Right atrium auricular region (tissue), 2 donors: ENCODE results near the gene MCRS1. TPM values are rescaled to one million over a fixed set of nuclear protein-coding genes. Genes with fewer than 3 reads are reported as not detected.

ENCODE experiments used
- DNase-seq: peaks from one replicate; pipeline ENCODE4 v3.0.0-alpha.2; 2019; ENCODE audit warnings: low spot score
- H3K27ac ChIP-seq, 2 donors: fragments of 200-600 bp; sonication (generic); 1 replicate in 1 of 2; 2 replicates in 1 of 2; pipeline ENCODE4 v1.5.1; 2016 to 2019
- H3K27me3 ChIP-seq, 2 donors: fragments of 200-600 bp; sonication (generic); one replicate each; pipeline versions ENCODE4 v1.5.1 to v1.6.0; 2017 to 2019
- H3K36me3 ChIP-seq: fragments of 200-600 bp; sonication (generic); one replicate; pipeline ENCODE4 v1.5.1; 2016
- H3K4me1 ChIP-seq, 2 donors: fragments of 200-600 bp; sonication (generic); one replicate each; pipeline versions ENCODE4 v1.5.1 to v1.6.0; 2017 to 2019
- H3K4me3 ChIP-seq, 2 donors: fragments of 200-600 bp; sonication (generic); 1 replicate in 1 of 2; 2 replicates in 1 of 2; pipeline ENCODE4 v1.5.1; 2017 to 2019; ENCODE audit warnings: mild to moderate bottlenecking in 1 of 2, moderate library complexity in 1 of 2
- H3K9me3 ChIP-seq, 2 donors: fragments of 200-600 bp; sonication (generic); one replicate each; pipeline ENCODE4 v1.5.1; 2019
- CTCF ChIP-seq, 2 donors: fragments of 200-600 bp; sonication (generic); IDR thresholded peaks; one replicate each; pipeline ENCODE4 v1.5.1; 2019; ENCODE audit warnings: antibody characterized with exemption in 2 of 2
- total RNA-seq, 2 donors: library from RNA; depleted of rRNA; stranded (reverse); fragments of >200 nt; gene quantifications; one replicate each; pipeline ENCODE4 v1.1.0, GENCODE V29; 2016

The MCRS1 gene
- total RNA-seq, 2 donors from 2014 or later, result 81.8 to 82.8 TPM

DNA sequence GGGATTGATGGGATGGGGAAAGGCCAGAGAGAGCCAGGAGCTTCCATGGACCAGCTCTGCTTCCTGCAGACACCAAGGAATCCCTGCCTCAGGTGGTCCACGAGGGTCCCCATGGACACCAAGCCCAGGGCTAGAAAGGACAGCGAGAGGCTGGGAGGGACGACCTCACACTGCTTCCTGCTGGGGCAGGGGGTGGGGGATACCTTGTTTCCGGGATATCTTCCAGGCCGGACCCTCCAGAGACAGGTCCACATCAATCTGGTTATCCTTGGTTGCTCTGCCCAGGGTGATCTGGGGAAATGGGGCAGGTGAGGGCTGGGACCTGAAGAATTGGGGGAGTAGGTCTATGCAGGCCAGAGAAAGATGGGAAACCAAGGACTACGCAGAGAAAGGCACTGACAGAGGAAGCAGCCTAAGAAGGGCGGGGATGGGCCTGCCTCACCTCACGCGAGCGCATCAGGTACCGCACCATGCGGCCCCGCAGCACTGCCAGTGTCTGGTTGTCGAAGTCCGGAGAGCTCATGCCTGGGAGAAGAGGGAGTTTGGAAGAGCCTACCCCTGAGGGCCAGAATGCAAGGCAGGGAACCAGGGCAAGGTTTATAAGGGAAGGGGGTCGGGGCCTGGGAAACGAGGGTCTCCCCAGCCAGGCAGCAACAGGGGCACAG is 8.8 kb downstream of the MCRS1 start:
- no peak overlapping the region for H3K27ac ChIP-seq
- H3K4me1 ChIP-seq, result peaks cover 0 to 5% of the 10 kb centered on the region in 2 donors
- H3K36me3 ChIP-seq, result peaks cover 81% of the 10 kb centered on the region

GRCh38 chr12:49558526-49558925 is 9.4 kb downstream of the MCRS1 start:
- H3K9me3 ChIP-seq, result no peaks in the 10 kb centered on the region
- no peak for DNase-seq
- H3K4me1 ChIP-seq, result no peaks in the 10 kb centered on the region
- no peak for TF ChIP-seq CTCF (IDR thresholded peaks at IDR 0.05)
- no peaks in the 10 kb centered on the region for H3K27me3 ChIP-seq
- peaks cover 74% of the 10 kb centered on the region for H3K36me3 ChIP-seq
- no peak overlapping the region for H3K4me3 ChIP-seq
- no peak overlapping the region for H3K27ac ChIP-seq

More for the DNA sequence above, 8.8 kb downstream of the MCRS1 start:
- Histone ChIP-seq H3K9me3 (no peaks in the 10 kb centered on the region), H3K4me3 (no peak overlapping the region), H3K27me3 (no peaks in the 10 kb centered on the region)
- no peak for TF ChIP-seq CTCF (IDR thresholded peaks at IDR 0.05)
- no peak for DNase-seq

- H3K27ac ChIP-seq, result no peak overlapping the region
Measured at GRCh38 chr12:49557917-49558215, 10.1 kb downstream of the MCRS1 start.

DNA sequence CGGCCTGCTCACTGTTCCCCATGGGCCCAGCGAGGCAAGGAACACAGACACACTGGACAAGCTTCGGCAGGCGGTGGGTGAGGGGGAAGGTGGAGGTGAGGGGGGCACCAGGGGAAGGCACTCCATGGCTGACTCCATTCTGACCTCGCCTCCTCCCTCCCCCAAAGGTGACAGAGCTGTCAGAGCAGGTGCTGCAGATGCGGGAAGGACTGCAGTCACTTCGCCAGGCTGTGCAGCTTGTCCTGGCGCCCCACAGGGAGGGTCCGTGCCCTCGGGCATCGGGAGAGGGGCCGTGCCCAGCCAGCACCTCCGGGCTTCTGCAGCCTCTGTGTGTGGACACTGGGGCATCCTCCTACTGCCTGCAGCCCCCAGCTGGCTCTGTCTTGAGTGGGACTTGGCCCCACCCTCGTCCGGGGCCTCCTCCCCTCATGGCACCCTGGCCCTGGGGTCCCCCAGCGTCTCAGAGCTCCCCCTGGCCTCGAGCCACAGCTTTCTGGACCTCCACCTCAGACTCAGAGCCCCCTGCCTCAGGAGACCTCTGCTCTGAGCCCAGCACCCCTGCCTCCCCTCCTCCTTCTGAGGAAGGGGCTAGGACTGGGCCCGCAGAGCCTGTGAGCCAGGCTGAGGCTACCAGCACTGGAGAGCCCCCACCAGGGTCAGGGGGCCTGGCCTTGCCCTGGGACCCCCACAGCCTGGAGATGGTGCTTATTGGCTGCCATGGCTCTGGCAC is 10.6 kb downstream of the MCRS1 start:
- H3K9me3 ChIP-seq, result no peaks in the 10 kb centered on the region
- DNase-seq, result no peak
- no peak overlapping the region for H3K27ac ChIP-seq
- H3K27me3 ChIP-seq, result no peaks in the 10 kb centered on the region
- peaks cover 63% of the 10 kb centered on the region for H3K36me3 ChIP-seq
- no peak for TF ChIP-seq CTCF (IDR thresholded peaks at IDR 0.05)
- H3K4me1 ChIP-seq, result peaks cover 0 to 2% of the 10 kb centered on the region in 2 donors
- H3K4me3 ChIP-seq, result no peak overlapping the region

More at GRCh38 chr12:49557917-49558215, 10.1 kb downstream of the MCRS1 start:
- no peaks in the 10 kb centered on the region for H3K27me3 ChIP-seq
- no peak for DNase-seq
- H3K9me3 ChIP-seq, result no peaks in the 10 kb centered on the region
- H3K4me1 ChIP-seq, result no peaks in the 10 kb centered on the region
- H3K4me3 ChIP-seq, result no peak overlapping the region
- TF ChIP-seq CTCF (IDR thresholded peaks at IDR 0.05), result no peak
- H3K36me3 ChIP-seq, result peaks cover 68% of the 10 kb centered on the region

DNA sequence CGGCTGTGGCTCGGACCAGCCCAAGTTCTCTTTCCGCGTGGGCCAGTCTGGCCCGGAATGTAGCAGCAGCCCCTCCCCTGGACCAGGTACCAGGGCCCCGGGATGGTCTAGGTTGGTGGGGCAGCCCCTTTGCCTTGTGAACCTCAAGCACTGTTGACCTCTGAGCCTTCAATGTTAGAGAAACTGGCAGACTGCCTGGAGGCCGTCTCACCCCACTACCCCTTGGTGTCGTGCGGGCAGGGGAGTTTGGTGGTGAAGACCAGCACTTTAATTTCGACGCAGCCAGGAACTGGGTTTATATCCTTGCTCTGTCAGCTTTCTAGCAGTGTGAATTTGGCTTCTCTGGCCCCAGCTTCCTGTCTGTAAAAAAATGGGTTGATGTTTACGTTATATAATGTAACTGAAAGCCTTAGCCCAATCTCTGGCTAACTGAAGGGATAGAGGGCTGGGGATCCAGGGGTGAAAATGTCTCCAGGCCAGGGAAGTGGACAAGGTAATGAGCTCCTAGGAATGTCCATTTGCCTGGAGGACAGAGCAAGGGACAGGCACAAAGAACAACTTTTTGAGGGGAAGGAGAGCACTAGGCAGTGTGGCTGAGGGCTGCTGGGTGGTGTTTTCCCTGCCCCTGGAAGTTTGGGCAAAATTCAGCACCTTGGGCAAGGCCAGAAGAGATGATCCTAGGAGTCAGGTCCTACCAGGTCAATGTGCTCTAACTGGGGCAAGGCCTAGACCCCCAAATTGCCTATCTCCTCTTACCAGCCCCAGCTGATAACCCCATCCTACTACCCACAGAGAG is 11.4 kb downstream of the MCRS1 start:
- Histone ChIP-seq H3K4me3 (no peak overlapping the region), H3K36me3 (peaks cover 55% of the 10 kb centered on the region), H3K4me1 (peaks cover 0 to 10% of the 10 kb centered on the region in 2 donors), H3K27ac (no peak overlapping the region), H3K9me3 (no peaks in the 10 kb centered on the region), H3K27me3 (no peaks in the 10 kb centered on the region)
- DNase-seq, result no peak
- TF ChIP-seq CTCF (IDR thresholded peaks at IDR 0.05), result no peak
